HFF-Myc (cell line): ENCODE measurements around the gene BRD3OS.

Source experiments
- DNase-seq: peaks from one replicate; pipeline ENCODE4 v3.0.0-alpha.2; 2011; ENCODE audit warnings: low read depth; ENCODE audit errors: extremely low read depth
- H3K4me3 ChIP-seq: replicated peaks from 2 replicates; pipeline ENCODE4 v1.5.1; 2011; ENCODE audit warnings: low read depth, mild to moderate bottlenecking, control low read depth, low read length
- CTCF ChIP-seq: IDR thresholded peaks from 2 replicates; pipeline ENCODE4 v1.5.1; 2012; ENCODE audit warnings: mild to moderate bottlenecking, low read depth, low read length, control low read depth; ENCODE audit errors: missing control alignments

The BRD3OS gene

GRCh38 chr9:134010310-134011173 is 14.7 kb upstream of the BRD3OS start:
- no peak for DNase-seq
- no peak for TF ChIP-seq CTCF
- H3K4me3 ChIP-seq = no peak overlapping the region

- TF ChIP-seq CTCF = no peak
- no peak for DNase-seq
- no peak overlapping the region for H3K4me3 ChIP-seq
Observed at GRCh38 chr9:134011401-134011800, 13.9 kb upstream of the BRD3OS start.

GRCh38 chr9:134014946-134015345 is 10.3 kb upstream of the BRD3OS start:
- no peak for TF ChIP-seq CTCF
- DNase-seq = no peak

GRCh38 chr9:134024214-134024792 is 978 bp upstream of the BRD3OS start:
- no peak for DNase-seq
- TF ChIP-seq CTCF = no peak
- H3K4me3 ChIP-seq = peak overlapping the region; percentile 12; the same call in 1 of the 2 replicates

More at GRCh38 chr9:134014946-134015345, 10.3 kb upstream of the BRD3OS start:
- H3K4me3 ChIP-seq = no peak overlapping the region

- peak overlapping the region; percentile 71 for H3K4me3 ChIP-seq
- peak; percentile 9 for DNase-seq
- peak; percentile 23 for TF ChIP-seq CTCF
Observed at GRCh38 chr9:134025606-134026541, 593 bp downstream of the BRD3OS start.

GRCh38 chr9:134026581-134026980 is 1.3 kb downstream of the BRD3OS start:
- TF ChIP-seq CTCF = no peak
- DNase-seq = no peak
- H3K4me3 ChIP-seq = peak overlapping the region; percentile 71
